Breast epithelium (tissue), 4 donors: ENCODE results near the gene RPSA. TPM values are rescaled to one million over a fixed set of nuclear protein-coding genes. Genes with fewer than 3 reads are reported as not detected.
A peak's percentile ranks its signal among the peaks of the same experiment; 100 is the strongest.

Experiments
- DNase-seq, 2 donors: peaks; one replicate each; pipeline ENCODE4 v3.0.0-alpha.2; 2019; ENCODE audit warnings: low spot score in 2 of 2
- H3K27ac ChIP-seq, 2 donors: fragments of 200-600 bp; sonication (generic) in 1 of 2; one replicate each; pipeline ENCODE4 v1.5.1; 2016 to 2019; ENCODE audit warnings: mild to moderate bottlenecking in 1 of 2
- H3K27me3 ChIP-seq, 2 donors: fragments of 200-600 bp; sonication (generic) in 1 of 2; one replicate each; pipeline versions ENCODE4 v1.5.1 to v1.6.0; 2017 to 2019; ENCODE audit warnings: control low read depth in 1 of 2, mild to moderate bottlenecking in 1 of 2
- H3K36me3 ChIP-seq: fragments of 200-600 bp; one replicate; pipeline ENCODE4 v1.5.1; 2019
- H3K4me1 ChIP-seq, 2 donors: fragments of 200-600 bp; sonication (generic); one replicate each; pipeline ENCODE4 v1.5.1; 2016 to 2019; ENCODE audit warnings: control low read depth in 1 of 2
- H3K4me3 ChIP-seq, 3 donors: fragments of 200-600 bp; sonication (generic); 1 replicate in 2 of 3; 2 replicates in 1 of 3; pipeline ENCODE4 v1.5.1; 2016 to 2019; ENCODE audit warnings: mild to moderate bottlenecking in 3 of 3, moderate library complexity in 2 of 3
- H3K9me3 ChIP-seq, 2 donors: fragments of 200-600 bp; sonication (generic) in 1 of 2; one replicate each; pipeline ENCODE4 v1.5.1; 2016 to 2019; ENCODE audit warnings: control low read depth in 1 of 2
- CTCF ChIP-seq, 3 donors: fragments of 450-650 bp; IDR thresholded peaks; one replicate each; pipeline ENCODE4 v1.5.1; 2016 to 2017; ENCODE audit warnings: antibody characterized with exemption in 3 of 3, mild to moderate bottlenecking in 3 of 3, moderate library complexity in 3 of 3
- POLR2A ChIP-seq: fragments of 450-650 bp; IDR thresholded peaks from one replicate; pipeline ENCODE4 v1.6.1; 2016; ENCODE audit warnings: antibody characterized with exemption, mild to moderate bottlenecking, moderate library complexity
- POLR2AphosphoS5 ChIP-seq, 3 donors: sonication (generic); formaldehyde crosslinking; IDR thresholded peaks; one replicate each; pipeline ENCODE4 v1.6.1; 2017; ENCODE audit warnings: antibody characterized with exemption in 3 of 3
- intact Hi-C: fragments of 100-400 bp; cut with DNase I; formaldehyde crosslinking; loops from one replicate; pipeline ENCODE4 v1.15.1; 2023; ENCODE audit warnings: low total_unique reads
- total RNA-seq, 3 donors: library from RNA; depleted of rRNA; stranded (reverse); fragments of >200 nt; gene quantifications; one replicate each; pipeline ENCODE4 v1.1.0, GENCODE V29; 2016

Gene RPSA
- total RNA-seq, 3 donors from 2014 or later = 852 to 1,731 (median 1,290) TPM

DNA sequence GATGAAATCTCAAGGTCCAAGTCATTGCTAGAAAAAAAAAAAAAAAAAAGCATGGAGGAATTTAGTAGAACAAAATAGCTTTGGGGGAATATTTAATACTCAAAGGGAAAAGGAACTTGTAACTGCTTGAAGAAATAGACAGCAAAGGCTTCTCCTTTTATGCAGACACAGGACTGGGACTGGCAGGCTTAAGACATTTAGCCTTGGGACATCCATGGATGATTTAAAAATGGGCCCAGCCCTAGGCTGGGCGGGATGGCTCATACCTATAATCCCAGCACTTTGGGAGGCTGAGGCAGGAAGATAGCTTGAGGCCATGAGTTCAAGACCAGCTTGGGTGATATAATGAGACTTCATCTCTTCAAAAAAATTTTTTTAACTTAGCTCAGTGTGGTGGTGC lies 19.8 kb downstream of the RPSA start:
- TF ChIP-seq POLR2A = no peak
- no peak for TF ChIP-seq POLR2AphosphoS5 (IDR thresholded peaks at IDR 0.05)
- TF ChIP-seq CTCF (IDR thresholded peaks at IDR 0.05) = no peak

GRCh38 chr3:39427506-39427905 lies 21.0 kb downstream of the RPSA start:
- H3K36me3 ChIP-seq = no peaks in the 10 kb centered on the region
- H3K4me1 ChIP-seq = no peaks in the 10 kb centered on the region
- DNase-seq = no peak
- intact Hi-C loops = no loop called here
- H3K27me3 ChIP-seq = no peaks in the 10 kb centered on the region
- H3K9me3 ChIP-seq = no peaks in the 10 kb centered on the region
- H3K4me3 ChIP-seq = no peak overlapping the region
- no peak overlapping the region for H3K27ac ChIP-seq
- TF ChIP-seq CTCF (IDR thresholded peaks at IDR 0.05) (no peak), POLR2A (no peak), POLR2AphosphoS5 (IDR thresholded peaks at IDR 0.05) (no peak)

More for the DNA sequence above, 19.8 kb downstream of the RPSA start:
- H3K27ac ChIP-seq = no peak overlapping the region
- H3K36me3 ChIP-seq = no peaks in the 10 kb centered on the region
- no peaks in the 10 kb centered on the region for H3K27me3 ChIP-seq
- no peak overlapping the region for H3K4me3 ChIP-seq
- H3K9me3 ChIP-seq = no peaks in the 10 kb centered on the region
- no peaks in the 10 kb centered on the region for H3K4me1 ChIP-seq
- intact Hi-C loops = no loop called here
- no peak for DNase-seq

DNA sequence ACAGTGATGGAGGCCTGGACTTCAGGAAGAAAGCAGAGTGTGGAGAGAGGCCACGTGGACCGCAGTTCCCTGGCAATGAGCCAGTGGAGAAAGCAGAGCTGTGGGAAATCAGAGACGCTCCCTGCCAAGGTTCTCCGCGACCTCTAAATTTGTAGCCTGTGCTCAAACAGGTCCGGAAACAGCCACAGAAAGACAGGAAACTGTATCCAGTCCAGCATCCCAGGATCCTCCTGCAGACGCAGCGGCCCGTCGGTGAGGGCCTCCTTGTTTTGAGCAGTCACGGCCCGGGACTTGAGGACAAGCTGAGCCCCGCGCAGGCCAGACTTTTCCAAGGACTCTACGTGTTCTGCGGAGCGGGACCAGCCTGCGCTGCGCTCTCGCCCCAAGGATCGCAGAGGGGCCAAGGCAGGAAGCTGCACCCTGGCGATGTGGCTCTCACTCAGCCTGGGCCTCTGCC lies 22.3 kb downstream of the RPSA start:
- no peaks in the 10 kb centered on the region for H3K9me3 ChIP-seq
- intact Hi-C loops = no loop called here
- H3K4me1 ChIP-seq = no peaks in the 10 kb centered on the region
- no peak for TF ChIP-seq POLR2A
- no peak for DNase-seq
- no peaks in the 10 kb centered on the region for H3K36me3 ChIP-seq
- H3K27me3 ChIP-seq = no peaks in the 10 kb centered on the region
- H3K4me3 ChIP-seq = no peak overlapping the region
- H3K27ac ChIP-seq = no peak overlapping the region

DNA sequence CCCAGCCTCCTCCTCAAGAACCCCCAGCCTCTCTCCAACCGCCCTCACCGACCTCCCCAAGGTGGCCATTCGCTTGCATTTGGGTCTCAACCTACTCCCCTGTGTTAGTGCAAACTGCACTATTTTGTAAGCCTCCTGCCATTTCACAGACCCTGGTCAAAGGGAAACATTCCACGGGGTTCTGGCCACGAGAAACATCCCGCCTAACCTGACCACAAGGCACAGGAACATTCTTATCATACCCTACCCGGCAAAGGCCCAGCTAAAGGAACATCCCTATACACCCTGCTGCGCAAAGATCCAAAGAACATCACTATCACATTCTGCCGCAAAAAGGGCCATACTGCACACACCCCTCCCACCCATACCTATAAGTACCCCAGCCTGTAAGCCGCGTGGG lies 22.9 kb downstream of the RPSA start:
- no peak overlapping the region for H3K4me3 ChIP-seq
- intact Hi-C loops = no loop called here
- no peak overlapping the region for H3K27ac ChIP-seq
- no peak for TF ChIP-seq POLR2AphosphoS5 (IDR thresholded peaks at IDR 0.05)
- no peak for TF ChIP-seq POLR2A
- no peak for TF ChIP-seq CTCF (IDR thresholded peaks at IDR 0.05)
- no peaks in the 10 kb centered on the region for H3K4me1 ChIP-seq
- H3K9me3 ChIP-seq = no peaks in the 10 kb centered on the region
- H3K36me3 ChIP-seq = no peaks in the 10 kb centered on the region
- DNase-seq = no peak
- no peaks in the 10 kb centered on the region for H3K27me3 ChIP-seq

- DNase-seq = no peak
- no peaks in the 10 kb centered on the region for H3K36me3 ChIP-seq
- no peak overlapping the region for H3K4me3 ChIP-seq
- TF ChIP-seq POLR2AphosphoS5 (IDR thresholded peaks at IDR 0.05) = no peak
- no peak for TF ChIP-seq POLR2A
- TF ChIP-seq CTCF (IDR thresholded peaks at IDR 0.05) = no peak
- no peaks in the 10 kb centered on the region for H3K4me1 ChIP-seq
- no peak overlapping the region for H3K27ac ChIP-seq
- intact Hi-C loops = no loop called here
- H3K9me3 ChIP-seq = no peaks in the 10 kb centered on the region
- H3K27me3 ChIP-seq = no peaks in the 10 kb centered on the region
Observed at GRCh38 chr3:39432342-39432741, 25.8 kb downstream of the RPSA start.

GRCh38 chr3:39433642-39434041 lies 27.1 kb downstream of the RPSA start:
- Histone ChIP-seq H3K4me1 (no peaks in the 10 kb centered on the region), H3K27me3 (no peaks in the 10 kb centered on the region), H3K27ac (peak overlapping the region in 1 of 2 donors; percentile 25), H3K9me3 (no peaks in the 10 kb centered on the region), H3K4me3 (peak overlapping the region in 1 of 3 donors; percentile 8), H3K36me3 (no peaks in the 10 kb centered on the region)
- intact Hi-C loops = no loop called here
- no peak for DNase-seq
- TF ChIP-seq POLR2AphosphoS5 (IDR thresholded peaks at IDR 0.05) (no peak), CTCF (IDR thresholded peaks at IDR 0.05) (no peak)
